ENCODE results near the gene TNFRSF18. TPM values are rescaled to one million over a fixed set of nuclear protein-coding genes. Genes with fewer than 3 reads are reported as not detected.

Gene TNFRSF18
- polyA plus RNA-seq, 2 donors: 1.9 to 4.3 TPM

DNA sequence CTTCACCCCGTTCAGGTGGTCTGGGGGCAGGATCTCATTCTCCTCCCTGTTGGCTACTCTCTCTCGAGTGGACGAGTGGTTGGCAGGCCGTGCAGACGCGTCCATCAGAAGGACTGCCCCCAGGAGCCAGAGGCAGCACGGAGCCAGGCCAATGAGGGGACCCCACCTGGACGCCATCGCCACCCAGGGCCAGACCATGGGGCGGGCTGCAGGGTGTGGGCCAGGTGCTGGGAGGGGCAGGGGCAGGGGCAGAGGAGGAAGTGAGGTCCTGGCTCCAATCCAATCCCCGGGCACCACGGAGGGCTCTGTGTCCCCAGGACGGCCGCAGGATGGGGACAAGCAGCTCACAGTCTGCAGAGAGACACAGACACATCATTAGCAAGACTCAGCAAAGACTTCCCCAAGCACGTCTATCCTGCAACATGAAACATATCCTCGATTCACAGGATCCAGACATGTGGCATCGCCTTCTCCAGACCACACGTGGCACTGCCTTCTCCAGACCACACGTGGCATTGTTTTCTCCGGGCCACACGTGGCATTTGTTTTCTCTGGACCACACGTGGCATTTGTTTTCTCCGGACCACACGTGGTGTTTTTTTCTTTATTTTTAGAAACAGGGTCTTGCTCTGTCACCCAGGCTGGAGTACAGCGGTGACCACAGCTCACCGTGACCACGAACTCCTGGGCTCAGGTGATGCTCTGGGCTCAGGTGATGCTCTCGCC lies 22.4 kb upstream of the TNFRSF18 start:
- H3K27me3 ChIP-seq (ENCODE audit: control insufficient read depth in 1 of 2, insufficient read depth in 2 of 2, low read length in 2 of 2): no peaks in the 10 kb centered on the region
- 87 to 89% methylated on average over 28 of the region's 28 CpGs for whole genome bisulfite sequencing, 2 donors
- H3K9me3 ChIP-seq (ENCODE audit: control insufficient read depth in 2 of 2, insufficient read depth in 1 of 2, low read depth in 1 of 2, low read length in 1 of 2): no peaks in the 10 kb centered on the region
- H3K27ac ChIP-seq (ENCODE audit: low read depth in 2 of 2, low read length in 1 of 2): no peak overlapping the region
- peaks cover 8 to 39% of the 10 kb centered on the region in 2 donors for H3K4me1 ChIP-seq (ENCODE audit: control insufficient read depth in 2 of 2, insufficient read depth in 2 of 2, low read length in 1 of 2)
- no peak overlapping the region for H3K4me3 ChIP-seq (ENCODE audit: low read depth in 1 of 2, low read length in 2 of 2)
- peaks cover 12 to 47% of the 10 kb centered on the region in 2 donors for H3K36me3 ChIP-seq (ENCODE audit: control insufficient read depth in 2 of 2, insufficient read depth in 2 of 2, low read length in 1 of 2)

DNA sequence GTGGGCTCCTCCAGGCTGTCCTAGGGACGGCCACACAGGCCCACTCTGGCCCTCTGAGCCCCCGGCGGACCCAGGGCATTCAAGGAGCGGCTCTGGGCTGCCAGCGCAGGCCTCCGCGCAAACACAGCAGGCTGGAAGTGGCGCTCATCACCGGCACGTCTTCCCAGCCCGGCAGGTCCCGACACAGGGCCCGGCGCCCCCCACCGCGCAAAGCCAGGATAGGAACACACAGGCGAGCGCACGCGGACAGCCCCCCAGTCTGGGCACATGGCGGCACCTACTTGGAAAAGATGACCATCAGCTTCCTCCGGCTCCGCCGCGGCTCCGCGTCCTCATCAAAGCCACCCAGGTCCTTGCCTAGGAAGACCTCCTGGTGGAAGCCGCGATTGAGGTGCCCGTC lies 21.8 kb upstream of the TNFRSF18 start:
- Histone ChIP-seq H3K27me3 (ENCODE audit: control insufficient read depth in 1 of 2, insufficient read depth in 2 of 2, low read length in 2 of 2) (no peaks in the 10 kb centered on the region), H3K4me1 (ENCODE audit: control insufficient read depth in 2 of 2, insufficient read depth in 2 of 2, low read length in 1 of 2) (peaks cover 8 to 37% of the 10 kb centered on the region in 2 donors), H3K27ac (ENCODE audit: low read depth in 2 of 2, low read length in 1 of 2) (no peak overlapping the region), H3K4me3 (ENCODE audit: low read depth in 1 of 2, low read length in 2 of 2) (no peak overlapping the region), H3K9me3 (ENCODE audit: control insufficient read depth in 2 of 2, insufficient read depth in 1 of 2, low read depth in 1 of 2, low read length in 1 of 2) (no peaks in the 10 kb centered on the region), H3K36me3 (ENCODE audit: control insufficient read depth in 2 of 2, insufficient read depth in 2 of 2, low read length in 1 of 2) (peaks cover 12 to 51% of the 10 kb centered on the region in 2 donors)
- 95 to 97% methylated on average over 30 of the region's 30 CpGs for WGBS, 2 donors

DNA sequence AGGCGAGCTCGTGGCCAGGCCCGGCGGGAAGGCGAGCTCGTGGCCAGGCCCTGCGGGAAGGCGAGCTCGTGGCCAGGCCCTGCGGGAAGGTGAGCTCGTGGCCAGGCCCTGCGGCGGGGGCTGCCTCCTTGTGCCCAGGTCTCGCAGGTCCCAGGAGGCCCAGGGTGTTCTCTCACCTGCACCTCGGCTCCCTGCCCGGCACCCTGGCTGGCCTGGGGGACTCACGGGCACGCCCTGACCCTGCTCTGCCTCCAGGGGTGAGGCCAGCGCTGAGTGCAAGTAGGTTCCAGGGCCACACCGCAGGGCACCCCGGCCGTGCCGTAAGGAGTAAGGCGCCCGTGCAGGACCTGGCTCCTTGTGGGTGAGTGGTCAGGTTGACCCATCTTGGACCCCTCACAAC lies 21.0 kb upstream of the TNFRSF18 start:
- 93 to 95% methylated on average over 19 to 25 of the region's 25 CpGs for WGBS, 2 donors
- Histone ChIP-seq H3K36me3 (ENCODE audit: control insufficient read depth in 2 of 2, insufficient read depth in 2 of 2, low read length in 1 of 2) (peaks cover 15 to 59% of the 10 kb centered on the region in 2 donors), H3K27me3 (ENCODE audit: control insufficient read depth in 1 of 2, insufficient read depth in 2 of 2, low read length in 2 of 2) (no peaks in the 10 kb centered on the region), H3K4me1 (ENCODE audit: control insufficient read depth in 2 of 2, insufficient read depth in 2 of 2, low read length in 1 of 2) (peaks cover 6 to 32% of the 10 kb centered on the region in 2 donors), H3K27ac (ENCODE audit: low read depth in 2 of 2, low read length in 1 of 2) (no peak overlapping the region), H3K4me3 (ENCODE audit: low read depth in 1 of 2, low read length in 2 of 2) (no peak overlapping the region), H3K9me3 (ENCODE audit: control insufficient read depth in 2 of 2, insufficient read depth in 1 of 2, low read depth in 1 of 2, low read length in 1 of 2) (peaks cover 0 to 3% of the 10 kb centered on the region in 2 donors)

DNA sequence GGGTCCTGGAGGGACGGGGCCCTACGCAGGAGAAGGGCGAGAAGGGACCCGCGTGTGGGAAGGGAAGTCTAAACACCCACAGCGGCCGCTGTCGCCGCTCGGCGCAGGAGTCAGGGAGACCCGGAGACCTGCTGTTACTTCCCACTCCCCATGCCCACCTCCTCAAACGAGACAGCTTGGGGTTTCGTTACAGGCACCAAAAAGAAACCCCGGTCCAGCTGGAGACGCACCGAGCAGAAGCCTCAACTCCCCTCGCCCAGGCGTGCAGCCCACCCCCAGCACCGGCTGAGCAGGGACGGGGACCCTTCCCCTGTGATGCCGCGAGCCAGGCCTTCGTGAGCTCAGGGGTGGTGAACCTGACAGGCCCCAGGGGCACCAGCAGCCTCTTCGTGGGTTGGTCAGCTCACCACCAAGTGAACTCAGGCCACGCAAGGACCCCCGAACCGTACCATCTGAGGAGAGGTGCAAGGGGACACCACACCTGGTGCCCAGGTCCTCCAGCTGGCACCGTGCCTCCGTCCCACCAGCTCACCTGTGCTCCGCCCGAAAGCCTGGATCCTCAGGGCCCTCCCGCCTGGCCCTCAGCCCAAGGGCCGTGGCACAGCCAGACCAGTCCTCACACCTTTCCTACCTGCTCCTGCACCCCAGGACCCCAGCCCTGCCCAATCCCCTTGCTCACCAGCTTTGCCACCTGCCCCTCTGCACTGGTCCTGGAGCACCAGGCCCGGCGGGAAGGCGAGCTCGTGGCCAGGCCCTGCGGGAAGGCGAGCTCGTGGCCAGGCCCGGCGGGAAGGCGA lies 20.4 kb upstream of the TNFRSF18 start:
- no peaks in the 10 kb centered on the region for H3K27me3 ChIP-seq (ENCODE audit: control insufficient read depth in 1 of 2, insufficient read depth in 2 of 2, low read length in 2 of 2)
- peaks cover 17 to 61% of the 10 kb centered on the region in 2 donors for H3K36me3 ChIP-seq (ENCODE audit: control insufficient read depth in 2 of 2, insufficient read depth in 2 of 2, low read length in 1 of 2)

DNA sequence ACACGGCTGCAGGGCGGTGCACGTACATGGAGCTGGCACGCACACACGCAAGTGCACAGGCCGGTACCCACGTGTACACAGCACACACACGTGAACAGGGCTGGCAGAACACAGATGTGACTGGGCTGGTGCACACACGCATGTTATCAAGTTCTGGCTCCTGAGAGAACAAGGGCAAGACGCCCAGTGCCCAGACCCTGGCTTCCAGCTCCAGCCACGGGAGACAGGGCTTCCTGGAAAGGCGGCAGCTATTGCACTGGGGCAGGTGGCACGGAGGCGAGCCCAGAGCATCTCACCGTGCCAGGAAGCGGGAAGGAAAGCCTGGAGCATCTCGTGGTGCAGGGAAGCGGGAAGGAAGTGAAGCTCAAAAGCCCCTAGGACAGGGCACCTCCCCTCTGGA lies 19.5 kb upstream of the TNFRSF18 start:
- H3K36me3 ChIP-seq (ENCODE audit: control insufficient read depth in 2 of 2, insufficient read depth in 2 of 2, low read length in 1 of 2): peaks cover 19 to 65% of the 10 kb centered on the region in 2 donors
- peaks cover 7 to 33% of the 10 kb centered on the region in 2 donors for H3K4me1 ChIP-seq (ENCODE audit: control insufficient read depth in 2 of 2, insufficient read depth in 2 of 2, low read length in 1 of 2)
- peaks cover 0 to 3% of the 10 kb centered on the region in 2 donors for H3K9me3 ChIP-seq (ENCODE audit: control insufficient read depth in 2 of 2, insufficient read depth in 1 of 2, low read depth in 1 of 2, low read length in 1 of 2)
- no peak overlapping the region for H3K27ac ChIP-seq (ENCODE audit: low read depth in 2 of 2, low read length in 1 of 2)
- no peaks in the 10 kb centered on the region for H3K27me3 ChIP-seq (ENCODE audit: control insufficient read depth in 1 of 2, insufficient read depth in 2 of 2, low read length in 2 of 2)
- no peak overlapping the region for H3K4me3 ChIP-seq (ENCODE audit: low read depth in 1 of 2, low read length in 2 of 2)
- 72 to 79% methylated on average over 18 of the region's 18 CpGs for WGBS, 2 donors

More for the DNA sequence above, 20.4 kb upstream of the TNFRSF18 start:
- H3K4me3 ChIP-seq (ENCODE audit: low read depth in 1 of 2, low read length in 2 of 2): no peak overlapping the region
- no peak overlapping the region for H3K27ac ChIP-seq (ENCODE audit: low read depth in 2 of 2, low read length in 1 of 2)
- H3K4me1 ChIP-seq (ENCODE audit: control insufficient read depth in 2 of 2, insufficient read depth in 2 of 2, low read length in 1 of 2): peaks cover 7 to 33% of the 10 kb centered on the region in 2 donors
- 91 to 92% methylated on average over 41 to 44 of the region's 44 CpGs for WGBS, 2 donors
- peaks cover 0 to 3% of the 10 kb centered on the region in 2 donors for H3K9me3 ChIP-seq (ENCODE audit: control insufficient read depth in 2 of 2, insufficient read depth in 1 of 2, low read depth in 1 of 2, low read length in 1 of 2)

DNA sequence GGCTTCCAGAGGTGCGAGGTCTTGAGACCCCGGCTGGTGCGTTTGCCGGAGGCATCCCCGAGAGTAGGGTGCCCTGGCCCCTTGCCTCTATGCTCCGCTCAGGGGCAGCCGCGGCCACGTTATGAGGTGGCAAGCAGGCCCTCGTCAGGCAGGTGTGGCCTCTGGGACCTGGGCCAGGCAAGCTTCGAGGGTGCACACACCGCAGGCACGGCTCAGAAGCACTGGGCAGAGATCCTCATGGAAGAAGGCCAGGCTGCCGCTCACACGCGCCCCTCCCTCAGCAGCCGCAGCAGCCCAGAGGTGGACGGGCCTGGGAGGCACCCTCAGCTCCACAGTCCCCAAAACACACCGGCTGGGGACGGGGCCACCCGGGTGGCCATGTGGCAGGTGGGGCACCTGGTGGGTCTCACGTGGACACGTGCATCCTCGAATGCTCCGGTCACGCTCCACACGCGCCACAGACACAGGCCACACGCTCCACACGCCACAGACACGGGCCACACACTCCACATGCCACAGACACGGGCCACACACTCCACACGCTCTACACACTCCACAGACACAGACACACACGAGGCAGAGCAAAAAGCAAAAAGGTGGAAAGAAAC lies 18.9 kb upstream of the TNFRSF18 start:
- Histone ChIP-seq H3K27me3 (ENCODE audit: control insufficient read depth in 1 of 2, insufficient read depth in 2 of 2, low read length in 2 of 2) (no peaks in the 10 kb centered on the region), H3K9me3 (ENCODE audit: control insufficient read depth in 2 of 2, insufficient read depth in 1 of 2, low read depth in 1 of 2, low read length in 1 of 2) (peaks cover 0 to 3% of the 10 kb centered on the region in 2 donors), H3K4me1 (ENCODE audit: control insufficient read depth in 2 of 2, insufficient read depth in 2 of 2, low read length in 1 of 2) (peaks cover 7 to 29% of the 10 kb centered on the region in 2 donors), H3K4me3 (ENCODE audit: low read depth in 1 of 2, low read length in 2 of 2) (no peak overlapping the region), H3K36me3 (ENCODE audit: control insufficient read depth in 2 of 2, insufficient read depth in 2 of 2, low read length in 1 of 2) (peaks cover 22 to 69% of the 10 kb centered on the region in 2 donors), H3K27ac (ENCODE audit: low read depth in 2 of 2, low read length in 1 of 2) (no peak overlapping the region)
- WGBS, 2 donors: 67 to 76% methylated on average over 34 of the region's 34 CpGs

DNA sequence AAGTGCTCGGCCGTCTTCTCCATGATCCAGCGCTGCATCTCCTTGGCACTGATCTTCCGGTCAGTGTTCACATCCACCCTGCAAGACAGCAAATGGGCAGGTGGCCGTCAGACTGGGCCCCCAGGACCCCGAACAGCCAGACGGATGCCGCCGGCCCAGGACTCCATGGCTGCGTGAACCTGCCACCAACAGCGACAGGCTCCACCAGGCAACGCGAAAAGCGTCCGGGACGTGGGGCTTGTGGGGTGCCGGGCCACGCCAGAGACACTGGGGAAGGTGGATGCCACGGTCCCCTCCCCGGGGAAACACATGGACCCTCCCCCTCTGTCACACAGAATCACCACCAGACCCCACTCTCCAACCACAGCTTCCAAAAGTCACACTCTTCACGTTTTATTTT lies 17.5 kb upstream of the TNFRSF18 start:
- Histone ChIP-seq H3K9me3 (ENCODE audit: control insufficient read depth in 2 of 2, insufficient read depth in 1 of 2, low read depth in 1 of 2, low read length in 1 of 2) (peaks cover 0 to 3% of the 10 kb centered on the region in 2 donors), H3K4me3 (ENCODE audit: low read depth in 1 of 2, low read length in 2 of 2) (no peak overlapping the region), H3K27me3 (ENCODE audit: control insufficient read depth in 1 of 2, insufficient read depth in 2 of 2, low read length in 2 of 2) (no peaks in the 10 kb centered on the region), H3K4me1 (ENCODE audit: control insufficient read depth in 2 of 2, insufficient read depth in 2 of 2, low read length in 1 of 2) (peaks cover 7 to 19% of the 10 kb centered on the region in 2 donors), H3K36me3 (ENCODE audit: control insufficient read depth in 2 of 2, insufficient read depth in 2 of 2, low read length in 1 of 2) (peaks cover 22 to 79% of the 10 kb centered on the region in 2 donors), H3K27ac (ENCODE audit: low read depth in 2 of 2, low read length in 1 of 2) (no peak overlapping the region)
- 93 to 98% methylated on average over 21 of the region's 21 CpGs for WGBS, 2 donors

DNA sequence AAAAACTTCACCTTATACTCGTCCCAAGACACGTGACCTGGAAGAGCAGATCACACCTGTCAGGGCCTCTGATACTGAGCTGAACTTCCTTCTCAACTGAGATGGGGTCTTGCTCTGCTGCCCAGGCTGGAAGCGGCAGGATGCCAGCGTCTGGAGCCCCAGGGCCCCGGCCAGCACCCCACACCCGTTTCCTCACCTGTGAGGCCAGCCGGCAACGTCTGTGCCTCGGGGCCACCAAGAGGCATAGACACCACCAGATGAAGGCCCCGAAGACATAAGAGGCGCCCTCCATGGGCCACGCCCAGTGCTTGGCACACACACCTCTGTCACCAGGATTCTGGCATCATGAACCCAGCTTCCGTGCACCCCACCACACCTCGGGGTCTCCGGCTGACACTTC lies 16.9 kb upstream of the TNFRSF18 start:
- Histone ChIP-seq H3K27me3 (ENCODE audit: control insufficient read depth in 1 of 2, insufficient read depth in 2 of 2, low read length in 2 of 2) (no peaks in the 10 kb centered on the region), H3K36me3 (ENCODE audit: control insufficient read depth in 2 of 2, insufficient read depth in 2 of 2, low read length in 1 of 2) (peaks cover 23 to 79% of the 10 kb centered on the region in 2 donors), H3K4me3 (ENCODE audit: low read depth in 1 of 2, low read length in 2 of 2) (no peak overlapping the region), H3K27ac (ENCODE audit: low read depth in 2 of 2, low read length in 1 of 2) (no peak overlapping the region), H3K9me3 (ENCODE audit: control insufficient read depth in 2 of 2, insufficient read depth in 1 of 2, low read depth in 1 of 2, low read length in 1 of 2) (peaks cover 0 to 3% of the 10 kb centered on the region in 2 donors), H3K4me1 (ENCODE audit: control insufficient read depth in 2 of 2, insufficient read depth in 2 of 2, low read length in 1 of 2) (peaks cover 7 to 20% of the 10 kb centered on the region in 2 donors)
- WGBS, 2 donors: 94 to 95% methylated on average over 15 of the region's 15 CpGs

DNA sequence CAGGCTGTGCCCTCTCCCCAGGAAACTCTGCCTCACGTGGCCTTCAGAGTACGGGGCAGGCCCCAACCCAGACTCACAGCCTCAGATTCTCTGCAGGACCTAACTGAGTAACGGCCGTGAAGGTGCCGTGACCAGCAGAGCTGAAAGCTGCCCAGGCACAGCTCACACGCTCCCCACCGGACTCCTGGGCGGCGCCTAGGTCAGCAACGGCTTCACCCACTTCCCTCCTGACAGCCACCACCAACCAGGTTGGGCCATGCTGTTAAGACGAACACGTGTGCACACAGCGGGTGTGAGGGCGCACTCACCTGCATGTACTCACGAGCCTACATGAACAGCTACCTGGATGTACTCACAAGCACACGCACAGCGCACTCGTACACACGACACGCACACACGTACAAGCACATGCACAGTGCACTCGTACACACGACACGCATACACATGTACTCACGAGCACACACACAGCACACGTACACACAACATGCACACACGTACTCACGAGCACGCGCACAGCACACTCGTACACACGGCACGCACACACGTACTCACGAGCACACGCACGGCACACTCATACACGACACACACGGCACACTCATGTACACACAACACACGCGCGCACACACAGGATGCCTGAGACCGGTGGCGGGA lies 16.3 kb upstream of the TNFRSF18 start:
- Histone ChIP-seq H3K36me3 (ENCODE audit: control insufficient read depth in 2 of 2, insufficient read depth in 2 of 2, low read length in 1 of 2) (peaks cover 17 to 76% of the 10 kb centered on the region in 2 donors), H3K27me3 (ENCODE audit: control insufficient read depth in 1 of 2, insufficient read depth in 2 of 2, low read length in 2 of 2) (no peaks in the 10 kb centered on the region), H3K27ac (ENCODE audit: low read depth in 2 of 2, low read length in 1 of 2) (no peak overlapping the region), H3K9me3 (ENCODE audit: control insufficient read depth in 2 of 2, insufficient read depth in 1 of 2, low read depth in 1 of 2, low read length in 1 of 2) (peaks cover 0 to 3% of the 10 kb centered on the region in 2 donors), H3K4me1 (ENCODE audit: control insufficient read depth in 2 of 2, insufficient read depth in 2 of 2, low read length in 1 of 2) (peaks cover 10 to 24% of the 10 kb centered on the region in 2 donors), H3K4me3 (ENCODE audit: low read depth in 1 of 2, low read length in 2 of 2) (no peak overlapping the region)
- 92 to 96% methylated on average over 44 of the region's 44 CpGs for WGBS, 2 donors

Measured in esophagus (tissue), 2 donors.